B cell (primary cell): Measurements from ENCODE around the gene PSMG3. TPM values are rescaled to one million over a fixed set of nuclear protein-coding genes. Genes with fewer than 3 reads are reported as not detected.

ENCODE experiments used
- ATAC-seq: fragments of 200-7000 bp; cut with Tn5 transposase; one replicate; pipeline ENCODE4 v1.10.0; 2021; ENCODE audit warnings: low read depth, mild to moderate bottlenecking, moderate number of reproducible peaks, moderate library complexity
- CTCF ChIA-PET: fragments of 350-600 bp; sonication (Branson Sonifier 250); formaldehyde crosslinking; loops from one replicate; lab custom pipeline; 2021; ENCODE audit warnings: antibody characterized with exemption, inconsistent platforms; lab: Charles Lee
- POLR2A ChIA-PET: fragments of 350-600 bp; sonication (Branson Sonifier 250); formaldehyde crosslinking; loops from one replicate; lab custom pipeline; 2021; ENCODE audit warnings: antibody characterized with exemption; lab: Charles Lee
- DNase-seq: peaks from one replicate; pipeline ENCODE4 v3.0.0; 2013
- H2AFZ ChIP-seq: 2 replicates; pipeline ENCODE4 v1.6.1; 2012; ENCODE audit warnings: mild to moderate bottlenecking, low read depth, low read length; ENCODE audit not compliant: insufficient read depth, poor library complexity, severe bottlenecking
- H3K27ac ChIP-seq, 2 donors: 1 replicate in 1 of 2; 2 replicates in 1 of 2; pipeline ENCODE4 v1.5.1; 2012 to 2013; ENCODE audit warnings: low read length in 2 of 2, mild to moderate bottlenecking in 2 of 2, moderate library complexity in 1 of 2
- H3K27me3 ChIP-seq, 4 experiments: fragments of 200-600 bp in 1 of 4; sonication (generic) in 1 of 4; replicated peaks in 1 of 4; 1 replicate in 2 of 4; 2 replicates in 2 of 4; pipeline versions ENCODE4 v1.6.1 to v1.7.0; 2013 to 2016; ENCODE audit warnings: low read length in 3 of 4, mild to moderate bottlenecking in 2 of 4, mixed read lengths in 1 of 4, moderate library complexity in 1 of 4; ENCODE audit not compliant: insufficient read depth in 4 of 4, control insufficient read depth in 3 of 4; ENCODE audit errors: control extremely low read depth in 1 of 4
- H3K36me3 ChIP-seq, 2 experiments: replicated peaks in 1 of 2; 1 replicate in 1 of 2; 2 replicates in 1 of 2; pipeline versions ENCODE4 v1.6.1 to v1.7.1; 2013; ENCODE audit warnings: low read length in 1 of 2; ENCODE audit not compliant: insufficient read depth in 2 of 2, control insufficient read depth in 1 of 2; ENCODE audit errors: control extremely low read depth in 1 of 2, extremely low read depth in 1 of 2
- H3K4me1 ChIP-seq, 2 donors: fragments of 200-600 bp in 1 of 2; sonication (generic) in 1 of 2; 1 replicate in 1 of 2; 2 replicates in 1 of 2; pipeline versions ENCODE4 v1.5.1 to v1.6.1; 2013 to 2017; ENCODE audit warnings: low read length in 2 of 2; ENCODE audit not compliant: control insufficient read depth in 2 of 2, insufficient read depth in 2 of 2
- H3K4me2 ChIP-seq: replicated peaks from 2 replicates; pipeline ENCODE3; 2012; ENCODE audit warnings: mild to moderate bottlenecking, low read depth, low read length; ENCODE audit not compliant: poor library complexity, severe bottlenecking
- H3K4me3 ChIP-seq, 5 experiments: fragments of 200-600 bp in 1 of 5; sonication (generic) in 1 of 5; 1 replicate in 3 of 5; 2 replicates in 2 of 5; pipeline versions ENCODE4 v1.5.1 to v1.7.0; 2011 to 2016; ENCODE audit warnings: low read length in 4 of 5, mild to moderate bottlenecking in 4 of 5, low read depth in 2 of 5, control low read depth in 1 of 5, moderate library complexity in 1 of 5; ENCODE audit not compliant: insufficient read depth in 1 of 5; ENCODE audit errors: control extremely low read depth in 1 of 5, extremely low read depth in 1 of 5
- H3K79me2 ChIP-seq: fragments of 200-600 bp; sonication (generic); one replicate; pipeline ENCODE4 v1.6.0; 2016; ENCODE audit warnings: low read length; ENCODE audit not compliant: control insufficient read depth, insufficient read depth
- H3K9ac ChIP-seq: fragments of 200-600 bp; sonication (generic); 2 replicates; pipeline ENCODE4 v1.6.1; 2017; ENCODE audit warnings: mild to moderate bottlenecking, low read length, moderate library complexity
- H3K9me3 ChIP-seq, 3 donors: one replicate each; pipeline versions ENCODE4 v1.6.1 to v1.7.1; 2013; ENCODE audit warnings: low read length in 2 of 3; ENCODE audit not compliant: control insufficient read depth in 2 of 3, insufficient read depth in 1 of 3; ENCODE audit errors: control extremely low read depth in 1 of 3
- H4K20me1 ChIP-seq: 2 replicates; pipeline ENCODE4 v1.6.0; 2012; ENCODE audit warnings: mild to moderate bottlenecking, low read length; ENCODE audit not compliant: insufficient read depth, control insufficient read depth, poor library complexity, severe bottlenecking
- H3K27ac Mint-ChIP-seq: one replicate; pipeline ENCODE4 v1.8.0; 2021; ENCODE audit warnings: mixed read lengths
- H3K27me3 Mint-ChIP-seq: one replicate; pipeline ENCODE4 v1.8.0; 2021; ENCODE audit warnings: mixed read lengths
- H3K4me1 Mint-ChIP-seq: one replicate; pipeline ENCODE4 v1.8.0; 2021; ENCODE audit warnings: mixed read lengths
- H3K4me3 Mint-ChIP-seq: one replicate; pipeline ENCODE4 v1.8.0; 2021; ENCODE audit warnings: mixed read lengths
- H3K9me3 Mint-ChIP-seq: one replicate; pipeline ENCODE4 v1.8.0; 2022; ENCODE audit warnings: mixed read lengths; ENCODE audit not compliant: insufficient read depth
- CTCF ChIP-seq: fragments of 200-600 bp; IDR thresholded peaks from one replicate; pipeline ENCODE4 v1.8.0; 2022; ENCODE audit warnings: antibody characterized with exemption, mild to moderate bottlenecking
- EZH2 ChIP-seq: IDR thresholded peaks from 2 replicates; pipeline ENCODE4 v1.6.1; 2012; ENCODE audit warnings: borderline replicate concordance, low read depth, mild to moderate bottlenecking, moderate library complexity, low read length; ENCODE audit not compliant: insufficient read depth, poor library complexity, severe bottlenecking
- WGBS: methylation state at CpG from one replicate; pipeline ENCODE4 v1.1.5; 2013; ENCODE audit warnings: missing lambda C conversion rate; ENCODE audit not compliant: insufficient coverage; 5-methylcytosine and 5-hydroxymethylcytosine counted together
- intact Hi-C: fragments of 100-400 bp; cut with micrococcal nuclease; formaldehyde crosslinking; loops from one replicate; pipeline ENCODE4 v1.10.0; 2022
- polyA plus RNA-seq: library from polyadenylated mRNA; depleted of rRNA; stranded (reverse); fragments of >200 nt; gene quantifications from 2 replicates; pipeline ENCODE4 v1.2.3, GENCODE V29; 2012
- total RNA-seq, 2 donors: library from RNA; stranded (reverse); fragments of 120-200 nt in 1 of 2; gene quantifications; 1 replicate in 1 of 2; 2 replicates in 1 of 2; pipeline versions ENCODE4 v1.2.3 to v1.2.4, GENCODE V29; 2013 to 2022

Gene PSMG3
- total and polyA plus RNA-seq, 2 donors (not counting 1 experiment from before 2014, with no cell fraction given) = 27.4 to 75.7 TPM

GRCh38 chr7:1536743-1537534 lies 32.9 kb downstream of the PSMG3 start:
- CTCF ChIA-PET = no interaction called here
- Histone ChIP-seq H3K4me2 (no peak overlapping the region), H3K4me1 (peaks cover 16 to 24% of the 10 kb centered on the region in 2 donors), H4K20me1 (peaks cover 97% of the 10 kb centered on the region), H3K36me3 (peaks cover 0 to 49% of the 10 kb centered on the region in 2 experiments), H3K9me3 (no peaks in the 10 kb centered on the region), H2AFZ (no peak overlapping the region), H3K4me3 (no peak overlapping the region), H3K27me3 (no peaks in the 10 kb centered on the region), H3K79me2 (peaks cover 58% of the 10 kb centered on the region), H3K27ac (no peak overlapping the region), H3K9ac (no peak overlapping the region)
- no peaks in the 10 kb centered on the region for H3K27me3 Mint-ChIP-seq
- no peak overlapping the region for H3K27ac Mint-ChIP-seq
- POLR2A ChIA-PET = no interaction called here
- H3K4me3 Mint-ChIP-seq = no peak overlapping the region
- H3K9me3 Mint-ChIP-seq = no peaks in the 10 kb centered on the region
- ATAC-seq (no peak), DNase-seq (peak; percentile 13)
- intact Hi-C loops = no loop called here
- peaks cover 24% of the 10 kb centered on the region for H3K4me1 Mint-ChIP-seq
- TF ChIP-seq EZH2 = no peak
- TF ChIP-seq CTCF = no peak
- WGBS = 94% methylated on average over 52 of the region's 52 CpGs

DNA sequence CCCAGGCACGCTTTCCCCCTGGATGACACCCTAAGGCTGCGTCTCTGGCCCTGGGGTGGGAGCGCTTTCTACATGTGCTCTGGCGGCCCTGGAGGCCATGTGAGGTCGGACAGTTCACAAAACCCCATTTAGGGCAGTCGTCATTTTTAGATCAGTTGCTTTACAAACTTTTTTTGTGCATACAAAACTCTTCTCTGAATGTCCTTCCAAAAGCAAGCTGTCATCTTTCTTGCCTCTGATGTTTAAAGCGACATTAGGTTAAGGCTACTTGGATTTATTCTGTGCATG lies 33.4 kb downstream of the PSMG3 start:
- Mint-ChIP-seq H3K4me3 (no peak overlapping the region), H3K4me1 (peaks cover 29% of the 10 kb centered on the region), H3K9me3 (no peaks in the 10 kb centered on the region), H3K27ac (no peak overlapping the region), H3K27me3 (no peaks in the 10 kb centered on the region)
- Histone ChIP-seq H3K9me3 (no peaks in the 10 kb centered on the region), H4K20me1 (peaks cover 97% of the 10 kb centered on the region), H3K4me3 (no peak overlapping the region), H3K4me1 (peaks cover 20 to 29% of the 10 kb centered on the region in 2 donors), H3K27me3 (no peaks in the 10 kb centered on the region), H3K9ac (no peak overlapping the region), H3K79me2 (peaks cover 64% of the 10 kb centered on the region), H3K27ac (no peak overlapping the region), H3K36me3 (peaks cover 0 to 45% of the 10 kb centered on the region in 2 experiments), H3K4me2 (no peak overlapping the region), H2AFZ (no peak overlapping the region)
- no peak for TF ChIP-seq CTCF
- no peak for TF ChIP-seq EZH2
- WGBS = 96% methylated on average over 6 of the region's 7 CpGs
- no peak for ATAC-seq
- no peak for DNase-seq
- intact Hi-C loops = no loop called here
- POLR2A ChIA-PET = interaction anchor here (0.9 kb wide), 1 partner anchor 20 kb away, joined by 14 read pairs; no protein-coding TSS in a partner anchor
- CTCF ChIA-PET = no interaction called here
